Measurements from ENCODE around the gene SLC39A3.

Gene SLC39A3

DNA sequence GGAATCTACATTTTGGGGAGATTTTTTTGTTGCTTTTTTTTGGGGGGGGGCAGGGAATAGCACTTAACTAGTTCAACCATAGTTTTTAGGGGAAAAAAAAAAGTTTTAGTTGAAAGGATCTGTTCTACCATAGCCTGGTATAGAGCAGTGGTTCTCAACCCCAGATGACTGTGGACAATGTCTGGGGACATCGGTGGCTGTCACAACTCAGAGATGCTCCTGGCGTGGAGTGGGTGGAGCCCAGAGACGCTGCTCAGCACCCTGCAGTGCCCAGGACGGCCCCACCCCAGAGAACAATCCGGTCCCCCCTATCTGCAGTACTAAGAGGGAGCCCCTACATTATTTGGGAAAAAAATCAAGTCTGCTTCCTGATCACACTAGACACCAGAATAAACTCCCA, 45.6 kb downstream of the SLC39A3 start:
- TF ChIP-seq, protein P1, sequence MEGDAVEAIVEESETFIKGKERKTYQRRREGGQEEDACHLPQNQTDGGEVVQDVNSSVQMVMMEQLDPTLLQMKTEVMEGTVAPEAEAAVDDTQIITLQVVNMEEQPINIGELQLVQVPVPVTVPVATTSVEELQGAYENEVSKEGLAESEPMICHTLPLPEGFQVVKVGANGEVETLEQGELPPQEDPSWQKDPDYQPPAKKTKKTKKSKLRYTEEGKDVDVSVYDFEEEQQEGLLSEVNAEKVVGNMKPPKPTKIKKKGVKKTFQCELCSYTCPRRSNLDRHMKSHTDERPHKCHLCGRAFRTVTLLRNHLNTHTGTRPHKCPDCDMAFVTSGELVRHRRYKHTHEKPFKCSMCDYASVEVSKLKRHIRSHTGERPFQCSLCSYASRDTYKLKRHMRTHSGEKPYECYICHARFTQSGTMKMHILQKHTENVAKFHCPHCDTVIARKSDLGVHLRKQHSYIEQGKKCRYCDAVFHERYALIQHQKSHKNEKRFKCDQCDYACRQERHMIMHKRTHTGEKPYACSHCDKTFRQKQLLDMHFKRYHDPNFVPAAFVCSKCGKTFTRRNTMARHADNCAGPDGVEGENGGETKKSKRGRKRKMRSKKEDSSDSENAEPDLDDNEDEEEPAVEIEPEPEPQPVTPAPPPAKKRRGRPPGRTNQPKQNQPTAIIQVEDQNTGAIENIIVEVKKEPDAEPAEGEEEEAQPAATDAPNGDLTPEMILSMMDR (conservative IDR thresholded peaks at IDR 0.05; ENCODE audit: low read length), result no peak
- DNase-seq (ENCODE audit: low read depth), result no peak

DNA sequence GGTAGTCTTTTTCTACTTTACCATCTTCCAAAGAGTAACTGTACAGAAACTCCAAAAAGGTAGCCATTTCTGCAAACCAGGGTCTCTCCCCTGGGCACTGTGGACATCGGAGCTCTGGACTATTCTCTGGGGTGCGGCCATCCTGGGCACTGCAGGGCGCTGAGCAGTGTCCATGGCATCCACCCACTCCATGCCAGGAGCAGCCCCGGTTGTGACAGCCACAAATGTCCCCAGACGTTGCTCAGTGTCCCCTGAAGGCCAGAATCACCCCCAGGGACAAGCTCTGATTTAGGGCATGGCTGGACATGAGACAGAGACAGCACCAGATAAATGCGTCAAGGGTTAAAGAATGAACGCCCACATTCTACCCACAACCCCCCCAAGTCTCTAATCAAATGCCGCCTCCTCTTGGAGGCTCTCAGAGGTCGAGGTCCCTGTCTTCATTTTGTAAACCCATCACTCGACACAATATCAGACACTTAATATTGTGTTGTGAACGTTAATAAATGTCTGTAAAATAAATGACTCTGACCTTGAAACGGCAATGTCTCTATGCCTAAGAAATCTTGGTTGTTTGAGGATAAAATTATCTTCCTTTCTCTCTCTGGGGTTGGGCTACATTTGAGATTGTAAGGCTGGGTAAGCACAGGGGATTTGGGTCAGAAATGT, 46.2 kb downstream of the SLC39A3 start:
- DNase-seq (ENCODE audit: low read depth), result no peak
- TF ChIP-seq, protein P1 (conservative IDR thresholded peaks at IDR 0.05; ENCODE audit: low read length), result no peak
- no peak overlapping the region for H3K4me3 ChIP-seq (ENCODE audit: low read length)

More for the DNA sequence above, 45.6 kb downstream of the SLC39A3 start:
- no peak overlapping the region for H3K4me3 ChIP-seq (ENCODE audit: low read length)

DNA sequence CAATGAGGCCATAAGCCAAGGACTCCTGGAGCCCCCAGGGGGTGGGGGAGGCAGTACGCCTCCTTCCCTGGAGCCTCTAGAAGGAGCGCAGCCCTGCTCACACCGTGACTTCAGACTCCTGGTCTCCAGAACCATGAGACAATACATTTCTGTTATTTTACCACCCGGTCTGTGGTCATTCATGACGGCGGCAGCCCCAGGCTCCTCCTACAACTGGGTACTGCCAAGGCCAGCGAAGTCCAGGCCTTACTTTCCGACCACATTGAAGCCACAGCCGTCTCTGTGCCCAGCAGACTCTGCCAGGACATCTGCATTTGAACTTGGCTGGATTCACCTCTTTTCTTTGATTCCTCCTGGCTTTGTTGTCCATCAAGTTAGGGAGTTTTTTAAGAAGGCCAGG, 47.9 kb downstream of the SLC39A3 start:
- no peak for DNase-seq (ENCODE audit: low read depth)
- TF ChIP-seq, protein P1 (conservative IDR thresholded peaks at IDR 0.05; ENCODE audit: low read length), result no peak

DNA sequence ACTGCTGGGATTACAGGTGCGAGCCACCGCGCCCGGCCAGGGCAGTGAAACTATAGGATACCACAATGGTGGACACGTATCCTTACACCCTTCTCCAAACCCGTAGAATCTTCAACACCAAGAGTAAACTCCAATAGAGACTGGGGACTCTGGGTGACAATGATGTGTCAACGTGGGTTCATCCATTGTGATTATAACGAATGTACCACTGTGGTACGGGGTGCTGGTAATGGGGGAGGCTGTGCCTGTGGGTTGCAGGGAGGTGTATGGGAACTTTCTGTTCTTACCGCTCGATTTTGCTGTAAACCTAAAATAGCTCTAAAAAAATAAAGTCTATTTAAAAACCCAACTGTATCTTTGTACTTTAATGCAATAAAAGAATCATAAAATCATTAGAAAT, 49.0 kb downstream of the SLC39A3 start:
- no peak overlapping the region for H3K4me3 ChIP-seq (ENCODE audit: low read length)
- DNase-seq (ENCODE audit: low read depth), result no peak
- TF ChIP-seq, protein P1 (conservative IDR thresholded peaks at IDR 0.05; ENCODE audit: low read length), result no peak

More for the DNA sequence above, 47.9 kb downstream of the SLC39A3 start:
- H3K4me3 ChIP-seq (ENCODE audit: low read length), result no peak overlapping the region

DNA sequence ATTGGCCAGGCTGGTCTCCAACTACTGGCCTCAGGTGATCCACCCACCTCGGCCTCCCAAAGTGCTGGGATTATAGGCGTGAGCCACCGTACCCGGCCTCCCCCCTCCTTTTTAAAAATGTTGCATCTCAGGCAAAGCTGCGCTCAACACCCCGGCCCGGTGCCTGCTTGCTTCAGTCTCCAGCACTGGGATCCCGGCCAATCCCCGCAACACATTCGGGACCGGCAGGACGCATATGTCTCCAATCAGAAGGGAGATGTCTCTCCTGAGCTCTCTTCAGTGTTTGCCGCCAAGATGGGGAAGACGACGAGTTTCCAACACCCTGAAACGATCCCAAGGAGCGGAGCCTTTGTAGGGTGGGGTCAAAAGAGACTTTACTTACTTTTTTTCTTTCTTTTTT, 53.5 kb downstream of the SLC39A3 start:
- H3K4me3 ChIP-seq (ENCODE audit: low read length), result no peak overlapping the region
- TF ChIP-seq, protein P1 (conservative IDR thresholded peaks at IDR 0.05; ENCODE audit: low read length), result no peak
- no peak for DNase-seq (ENCODE audit: low read depth)

DNA sequence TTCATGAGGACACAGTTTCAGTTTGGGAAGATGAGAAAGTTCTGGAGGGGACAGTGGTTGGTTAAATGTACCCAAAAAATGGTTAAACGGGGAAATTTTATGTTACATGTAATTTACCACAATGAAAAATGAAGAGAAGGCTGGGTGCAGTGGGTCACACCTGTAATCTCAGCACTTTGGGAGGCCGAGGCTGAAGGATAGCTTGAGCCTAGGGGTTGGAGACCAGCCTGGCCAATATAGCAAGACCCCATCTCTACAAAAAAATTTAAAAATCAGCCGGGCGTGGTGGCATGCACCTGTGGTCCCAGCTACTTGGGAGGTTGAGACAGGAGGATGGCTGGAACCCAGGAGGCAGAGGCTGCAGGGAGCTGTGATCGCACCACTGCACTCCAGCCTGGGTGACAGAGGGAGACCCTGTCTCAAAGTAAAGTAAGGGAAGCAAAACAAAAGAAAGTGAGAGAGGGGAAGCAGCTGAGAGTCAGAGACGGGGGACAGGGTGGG, 54.6 kb downstream of the SLC39A3 start:
- no peak for DNase-seq (ENCODE audit: low read depth)
- no peak overlapping the region for H3K4me3 ChIP-seq (ENCODE audit: low read length)
- TF ChIP-seq, protein P1 (conservative IDR thresholded peaks at IDR 0.05; ENCODE audit: low read length), result no peak

DNA sequence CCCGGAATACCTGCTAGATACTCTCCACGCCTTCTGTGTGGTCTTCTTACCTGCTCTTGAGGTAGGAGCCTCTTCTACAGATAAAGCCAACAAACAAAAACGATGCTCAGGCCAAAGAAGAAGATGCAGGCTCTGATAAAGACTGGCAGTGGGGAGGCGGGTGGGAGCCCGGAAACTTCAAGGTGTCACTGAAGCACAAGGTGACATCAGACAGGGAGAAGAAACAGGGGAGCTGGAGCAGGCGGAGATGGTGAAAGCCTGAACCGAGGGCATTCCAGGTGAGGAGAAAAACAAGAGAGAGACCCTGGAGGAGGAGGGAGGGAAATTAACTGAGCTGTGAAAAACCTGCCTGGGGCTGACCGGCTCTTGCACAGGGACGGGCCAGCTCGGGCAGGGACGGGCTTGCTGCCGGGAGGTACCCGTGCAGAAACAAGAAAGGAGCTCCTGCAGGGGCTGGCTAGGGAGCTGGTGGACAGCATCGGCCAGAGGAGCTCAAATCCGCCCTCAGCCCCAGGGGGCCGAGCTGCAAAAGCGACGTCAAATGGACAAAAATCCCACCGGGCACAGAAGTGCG, 56.3 kb downstream of the SLC39A3 start:
- TF ChIP-seq, protein P1 (conservative IDR thresholded peaks at IDR 0.05; ENCODE audit: low read length), result no peak
- no peak for DNase-seq (ENCODE audit: low read depth)
- no peak overlapping the region for H3K4me3 ChIP-seq (ENCODE audit: low read length)
